Measurements from ENCODE around the gene INSM1.
A peak's percentile ranks its signal among the peaks of the same experiment; 100 is the strongest.

The INSM1 gene

GRCh38 chr20:20414640-20415220 lies 46.8 kb downstream of the INSM1 start:
- no peaks in the 10 kb centered on the region for H4K20me1 ChIP-seq (ENCODE audit: insufficient read depth, low read length)
- no peak overlapping the region for H3K27ac ChIP-seq (ENCODE audit: low read length)
- no peaks in the 10 kb centered on the region for H3K27me3 ChIP-seq (replicated peaks; ENCODE audit: insufficient read depth, low read length)
- H3K79me2 ChIP-seq (ENCODE audit: low read length), result no peaks in the 10 kb centered on the region
- H2AFZ ChIP-seq (ENCODE audit: low read length), result no peak overlapping the region
- H3K4me3 ChIP-seq (ENCODE audit: low read length), result no peak overlapping the region
- no peak overlapping the region for H3K4me2 ChIP-seq (ENCODE audit: low read depth, low read length)
- H3K9me2 ChIP-seq (replicated peaks; ENCODE audit: insufficient read depth, low read length), result no peaks in the 10 kb centered on the region
- no peaks in the 10 kb centered on the region for H3K36me3 ChIP-seq (replicated peaks; ENCODE audit: insufficient read depth, low read length)
- no peaks in the 10 kb centered on the region for H3K9me3 ChIP-seq (replicated peaks; ENCODE audit: insufficient read depth, low read length)
- DNase-seq, result no peak
- no peak overlapping the region for H3K9ac ChIP-seq (ENCODE audit: low read length)
- H3F3A ChIP-seq (ENCODE audit: insufficient read depth, low read length), result peaks cover 3% of the 10 kb centered on the region; the same call in 1 of the 2 replicates
- TF ChIP-seq CTCF (IDR thresholded peaks at IDR 0.05; ENCODE audit: low read length) (no peak), EZH2phosphoT487 (IDR thresholded peaks at IDR 0.05; ENCODE audit: low read length) (no peak), EZH2 (optimal IDR thresholded peaks at IDR 0.05; ENCODE audit: low read depth, low read length) (no peak)
- H3K4me1 ChIP-seq (ENCODE audit: low read length), result peaks cover 18% of the 10 kb centered on the region

DNA sequence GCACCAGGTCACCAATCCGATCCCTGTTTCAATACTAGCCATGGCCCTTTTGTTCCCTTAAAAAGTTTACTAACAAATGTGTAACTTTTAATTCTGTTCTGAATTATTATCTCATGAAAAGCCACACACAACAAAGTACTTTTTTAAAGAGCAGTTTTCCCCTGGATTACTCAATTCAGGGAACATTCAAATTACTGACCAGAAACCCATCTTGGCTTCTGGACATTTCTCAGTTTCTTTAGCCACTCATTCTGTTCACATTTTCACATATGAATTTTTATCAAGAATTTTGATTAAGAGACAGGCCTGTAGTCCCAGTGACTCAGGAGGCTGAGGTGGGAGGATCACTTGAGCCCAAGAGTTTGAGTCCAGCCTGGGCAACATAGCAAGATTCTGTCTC lies 47.4 kb downstream of the INSM1 start:
- H4K20me1 ChIP-seq (ENCODE audit: insufficient read depth, low read length), result no peaks in the 10 kb centered on the region
- no peak for TF ChIP-seq EZH2 (optimal IDR thresholded peaks at IDR 0.05; ENCODE audit: low read depth, low read length)
- no peak overlapping the region for H3K4me2 ChIP-seq (ENCODE audit: low read depth, low read length)
- no peak overlapping the region for H3K27ac ChIP-seq (ENCODE audit: low read length)
- peaks cover 3% of the 10 kb centered on the region; the same call in 1 of the 2 replicates for H3F3A ChIP-seq (ENCODE audit: insufficient read depth, low read length)
- no peak overlapping the region for H3K9ac ChIP-seq (ENCODE audit: low read length)
- no peak for DNase-seq
- H3K9me2 ChIP-seq (replicated peaks; ENCODE audit: insufficient read depth, low read length), result no peaks in the 10 kb centered on the region
- H3K79me2 ChIP-seq (ENCODE audit: low read length), result no peaks in the 10 kb centered on the region
- H2AFZ ChIP-seq (ENCODE audit: low read length), result no peak overlapping the region
- H3K9me3 ChIP-seq (replicated peaks; ENCODE audit: insufficient read depth, low read length), result no peaks in the 10 kb centered on the region
- H3K27me3 ChIP-seq (replicated peaks; ENCODE audit: insufficient read depth, low read length), result no peaks in the 10 kb centered on the region
- peaks cover 18% of the 10 kb centered on the region for H3K4me1 ChIP-seq (ENCODE audit: low read length)
- H3K36me3 ChIP-seq (replicated peaks; ENCODE audit: insufficient read depth, low read length), result no peaks in the 10 kb centered on the region
- H3K4me3 ChIP-seq (ENCODE audit: low read length), result no peak overlapping the region

- H3K4me1 ChIP-seq (ENCODE audit: low read length), result peaks cover 18% of the 10 kb centered on the region
- H3K27me3 ChIP-seq (replicated peaks; ENCODE audit: insufficient read depth, low read length), result no peaks in the 10 kb centered on the region
- no peaks in the 10 kb centered on the region for H3K79me2 ChIP-seq (ENCODE audit: low read length)
- H3K9ac ChIP-seq (ENCODE audit: low read length), result no peak overlapping the region
- no peaks in the 10 kb centered on the region for H3K9me2 ChIP-seq (replicated peaks; ENCODE audit: insufficient read depth, low read length)
- no peaks in the 10 kb centered on the region for H4K20me1 ChIP-seq (ENCODE audit: insufficient read depth, low read length)
- H3K9me3 ChIP-seq (replicated peaks; ENCODE audit: insufficient read depth, low read length), result no peaks in the 10 kb centered on the region
- H3K4me3 ChIP-seq (ENCODE audit: low read length), result no peak overlapping the region
- peak overlapping the region; percentile 24; the same call in 1 of the 2 replicates for H3K4me2 ChIP-seq (ENCODE audit: low read depth, low read length)
- peak; percentile 88 for DNase-seq
- H3K36me3 ChIP-seq (replicated peaks; ENCODE audit: insufficient read depth, low read length), result no peaks in the 10 kb centered on the region
- H3K27ac ChIP-seq (ENCODE audit: low read length), result peak overlapping the region; percentile 11; the same call in 1 of the 2 replicates
- no peak overlapping the region for H2AFZ ChIP-seq (ENCODE audit: low read length)
- peaks cover 3% of the 10 kb centered on the region; the same call in 1 of the 2 replicates for H3F3A ChIP-seq (ENCODE audit: insufficient read depth, low read length)
- TF ChIP-seq EZH2phosphoT487 (IDR thresholded peaks at IDR 0.05; ENCODE audit: low read length) (no peak), CTCF (IDR thresholded peaks at IDR 0.05; ENCODE audit: low read length) (no peak), EZH2 (optimal IDR thresholded peaks at IDR 0.05; ENCODE audit: low read depth, low read length) (no peak)
These were observed 50.2 kb downstream of the INSM1 start for GRCh38 chr20:20417876-20418676.

All from MM.1S (cell line).